Fibroblast of the aortic adventitia (primary cell): ENCODE results near the gene ABHD15. TPM values are rescaled to one million over a fixed set of nuclear protein-coding genes. Genes with fewer than 3 reads are reported as not detected.

Experiments
- DNase-seq: peaks from one replicate; pipeline ENCODE4 v3.0.0-alpha.2; 2010; ENCODE audit warnings: low read depth
- H3K4me3 ChIP-seq: 2 replicates; pipeline ENCODE4 v1.5.1; 2011; ENCODE audit warnings: low read depth, mild to moderate bottlenecking, control low read depth, low read length, moderate library complexity
- total RNA-seq: library from RNA; depleted of rRNA; stranded (reverse); fragments of >200 nt; gene quantifications from 2 replicates; pipeline ENCODE4 v1.2.3, GENCODE V29; 2012; ENCODE audit warnings: low replicate concordance
- TF ChIP-seq, protein P1 (sequence below): IDR thresholded peaks from 2 replicates; pipeline ENCODE4 v1.5.1; 2011; ENCODE audit warnings: mild to moderate bottlenecking, low read length, control low read depth, inconsistent platforms; ENCODE audit not compliant: insufficient read depth

Gene ABHD15
- total RNA-seq, 1 donor, result 15.3 TPM

- peak overlapping the region; percentile 25 for H3K4me3 ChIP-seq
- TF ChIP-seq, protein P1, sequence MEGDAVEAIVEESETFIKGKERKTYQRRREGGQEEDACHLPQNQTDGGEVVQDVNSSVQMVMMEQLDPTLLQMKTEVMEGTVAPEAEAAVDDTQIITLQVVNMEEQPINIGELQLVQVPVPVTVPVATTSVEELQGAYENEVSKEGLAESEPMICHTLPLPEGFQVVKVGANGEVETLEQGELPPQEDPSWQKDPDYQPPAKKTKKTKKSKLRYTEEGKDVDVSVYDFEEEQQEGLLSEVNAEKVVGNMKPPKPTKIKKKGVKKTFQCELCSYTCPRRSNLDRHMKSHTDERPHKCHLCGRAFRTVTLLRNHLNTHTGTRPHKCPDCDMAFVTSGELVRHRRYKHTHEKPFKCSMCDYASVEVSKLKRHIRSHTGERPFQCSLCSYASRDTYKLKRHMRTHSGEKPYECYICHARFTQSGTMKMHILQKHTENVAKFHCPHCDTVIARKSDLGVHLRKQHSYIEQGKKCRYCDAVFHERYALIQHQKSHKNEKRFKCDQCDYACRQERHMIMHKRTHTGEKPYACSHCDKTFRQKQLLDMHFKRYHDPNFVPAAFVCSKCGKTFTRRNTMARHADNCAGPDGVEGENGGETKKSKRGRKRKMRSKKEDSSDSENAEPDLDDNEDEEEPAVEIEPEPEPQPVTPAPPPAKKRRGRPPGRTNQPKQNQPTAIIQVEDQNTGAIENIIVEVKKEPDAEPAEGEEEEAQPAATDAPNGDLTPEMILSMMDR, result peak; percentile 68
- DNase-seq, result peak; percentile 83
Observed at GRCh38 chr17:29613352-29613837, 46.6 kb upstream of the ABHD15 start.

DNA sequence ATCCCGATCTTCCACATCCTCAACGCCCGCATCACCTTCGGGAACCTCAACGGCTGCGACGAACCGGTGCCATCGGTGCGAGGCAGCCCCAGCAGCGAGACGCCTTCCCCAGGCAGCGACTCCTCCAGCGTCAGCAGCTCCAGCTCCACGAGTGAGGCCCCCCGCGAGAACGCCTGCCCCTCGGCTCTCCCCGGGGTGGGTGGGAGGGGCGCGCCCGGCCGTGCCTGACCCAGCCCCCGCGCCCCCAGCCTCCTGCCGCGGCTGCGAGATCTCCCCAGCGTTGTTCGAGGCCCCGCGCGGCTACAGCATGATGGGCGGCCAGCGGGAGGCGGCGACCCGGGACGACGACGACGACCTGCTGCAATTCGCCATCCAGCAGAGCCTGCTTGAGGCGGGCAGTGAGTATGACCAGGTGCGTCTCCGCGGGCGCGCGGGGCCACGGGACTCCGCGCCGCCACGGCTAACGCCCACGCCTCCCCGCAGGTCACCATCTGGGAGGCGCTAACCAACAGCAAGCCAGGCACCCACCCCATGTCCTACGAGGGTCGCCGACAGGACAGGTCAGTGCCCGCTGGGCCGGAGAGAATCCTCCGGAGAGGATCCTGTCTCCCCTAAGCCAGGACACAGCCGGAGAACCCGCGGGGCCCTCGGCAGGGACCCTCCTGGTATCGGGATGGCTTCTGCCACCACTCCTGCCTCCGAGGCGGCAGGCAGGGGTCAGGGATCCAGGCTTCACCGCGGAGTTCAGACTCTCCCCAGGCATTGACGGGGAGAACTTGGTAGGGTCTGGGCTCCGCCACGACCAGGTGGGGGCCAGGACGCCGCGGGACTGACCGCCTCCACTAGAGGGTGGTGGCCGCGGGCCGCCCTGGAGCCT lies 45.8 kb upstream of the ABHD15 start:
- no peak for DNase-seq
- TF ChIP-seq, protein P1, result no peak
- H3K4me3 ChIP-seq, result no peak overlapping the region

DNA sequence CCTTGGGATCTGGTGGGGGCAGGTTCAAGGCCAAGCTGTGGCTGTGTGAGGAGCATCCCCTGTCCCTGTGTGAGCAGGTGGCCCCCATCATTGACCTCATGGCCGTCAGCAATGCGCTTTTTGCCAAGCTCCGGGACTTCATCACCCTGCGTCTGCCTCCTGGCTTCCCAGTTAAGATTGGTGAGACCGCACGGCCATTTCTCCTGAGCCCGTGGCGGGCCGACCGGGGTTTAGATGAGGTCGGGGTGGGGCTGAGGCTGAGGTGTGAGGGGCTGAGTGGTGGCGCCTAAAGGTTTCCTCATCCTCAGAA lies 45.2 kb upstream of the ABHD15 start:
- DNase-seq, result no peak
- TF ChIP-seq, protein P1, result no peak
- no peak overlapping the region for H3K4me3 ChIP-seq

DNA sequence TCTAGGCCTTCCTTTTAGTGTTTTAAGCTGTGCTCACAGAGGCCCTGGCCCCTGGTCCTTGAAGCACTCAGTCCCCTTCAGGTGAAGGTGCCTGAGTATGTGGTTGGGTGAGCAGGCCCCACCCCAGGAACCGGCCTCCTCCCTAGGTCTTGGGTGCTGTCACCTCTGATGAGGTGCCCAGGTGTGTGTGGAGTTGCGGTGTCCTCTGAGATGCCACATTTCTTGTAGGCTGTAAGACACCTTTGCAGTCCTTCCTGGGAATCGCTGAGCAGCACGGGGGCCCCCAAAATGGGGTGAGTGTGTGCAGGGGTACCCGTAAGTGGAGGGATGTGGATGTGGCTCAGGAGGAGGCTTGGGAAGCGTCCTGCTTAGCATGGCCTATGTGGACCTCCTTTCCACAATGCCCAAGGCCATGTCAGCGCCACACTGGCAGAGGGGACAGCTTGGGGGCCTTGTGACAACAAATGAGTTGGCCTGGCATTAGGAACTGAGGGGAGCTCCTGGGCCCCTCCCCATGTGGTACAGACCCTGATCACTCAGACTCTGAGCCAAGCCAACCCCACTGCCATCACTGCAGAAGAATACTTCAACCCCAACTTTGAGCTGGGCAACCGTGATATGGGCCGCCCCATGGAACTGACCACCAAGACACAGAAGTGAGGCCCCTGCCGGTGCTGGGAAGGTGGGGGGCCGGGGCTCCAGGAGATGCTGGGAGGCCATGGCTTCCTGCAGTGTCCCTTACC lies 44.7 kb upstream of the ABHD15 start:
- H3K4me3 ChIP-seq, result no peak overlapping the region
- TF ChIP-seq, protein P1, result no peak
- no peak for DNase-seq

GRCh38 chr17:29610395-29610794 lies 43.6 kb upstream of the ABHD15 start:
- TF ChIP-seq, protein P1, result no peak
- no peak overlapping the region for H3K4me3 ChIP-seq
- DNase-seq, result no peak

DNA sequence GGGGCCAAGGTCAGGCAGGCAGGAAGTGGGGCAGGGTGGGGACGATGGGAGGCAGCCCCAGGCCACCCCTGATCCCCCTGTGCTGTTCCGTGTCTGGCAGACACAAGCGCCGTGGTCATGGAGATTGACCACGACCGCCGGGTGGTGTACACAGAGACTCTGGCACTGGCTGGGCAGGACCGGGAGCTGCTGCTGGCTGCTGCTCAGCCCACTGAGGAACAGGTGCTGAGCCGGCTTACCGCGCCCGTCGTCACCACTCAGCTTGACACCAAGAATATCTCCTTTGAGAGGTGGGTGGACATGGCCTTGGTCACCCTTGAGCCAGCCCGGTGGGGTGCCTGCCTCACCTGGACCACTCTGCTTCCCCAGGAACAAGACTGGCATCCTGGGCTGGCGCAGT lies 42.1 kb upstream of the ABHD15 start:
- no peak overlapping the region for H3K4me3 ChIP-seq
- TF ChIP-seq, protein P1, result no peak
- no peak for DNase-seq
